GM23338 (cell line): ENCODE measurements around the gene HBS1L. TPM values are rescaled to one million over a fixed set of nuclear protein-coding genes. Genes with fewer than 3 reads are reported as not detected.

Experiments
- ATAC-seq: fragments of 200-7000 bp; cut with Tn5 transposase; 3 replicates; pipeline ENCODE4 v1.9.1; 2020
- DNase-seq: peaks from one replicate; pipeline ENCODE4 v3.0.0-alpha.2; 2015; ENCODE audit warnings: low spot score
- H2AFZ ChIP-seq: fragments of 200-600 bp; sonication (generic); 2 replicates; pipeline ENCODE4 v1.8.0; 2016; ENCODE audit warnings: antibody characterized with exemption, mild to moderate bottlenecking, moderate library complexity
- H3F3A ChIP-seq: fragments of 200-600 bp; sonication (generic); replicated peaks from 2 replicates; pipeline ENCODE4 v1.8.0; 2017; ENCODE audit warnings: antibody characterized with exemption, mixed run types, low read depth
- H3K27ac ChIP-seq: fragments of 200-600 bp; sonication (generic); 2 replicates; pipeline ENCODE4 v1.6.1; 2016; ENCODE audit warnings: low read depth
- H3K27me3 ChIP-seq: fragments of 200-600 bp; sonication (generic); 2 replicates; pipeline ENCODE4 v1.8.0; 2016; ENCODE audit warnings: mild to moderate bottlenecking, mixed run types, moderate library complexity; ENCODE audit not compliant: insufficient read depth
- H3K36me3 ChIP-seq: fragments of 200-600 bp; sonication (generic); 2 replicates; pipeline ENCODE4 v1.8.0; 2016; ENCODE audit warnings: mild to moderate bottlenecking; ENCODE audit not compliant: insufficient read depth
- H3K4me1 ChIP-seq: fragments of 200-600 bp; sonication (generic); 2 replicates; pipeline ENCODE4 v1.8.0; 2016; ENCODE audit warnings: mild to moderate bottlenecking, moderate library complexity; ENCODE audit not compliant: insufficient read depth
- H3K4me2 ChIP-seq: fragments of 200-600 bp; sonication (generic); 2 replicates; pipeline ENCODE4 v1.7.1; 2017; ENCODE audit warnings: mixed run types
- H3K4me3 ChIP-seq: fragments of 200-600 bp; sonication (generic); 2 replicates; pipeline ENCODE4 v1.6.1; 2016; ENCODE audit warnings: mixed run types
- H3K79me2 ChIP-seq: fragments of 200-600 bp; sonication (generic); replicated peaks from 2 replicates; pipeline ENCODE4 v1.8.0; 2017; ENCODE audit warnings: mild to moderate bottlenecking; ENCODE audit not compliant: insufficient read depth
- H3K9me2 ChIP-seq: fragments of 200-600 bp; sonication (generic); 2 replicates; pipeline ENCODE4 v1.8.0; 2017; ENCODE audit not compliant: insufficient read depth
- H4K20me1 ChIP-seq: fragments of 200-600 bp; sonication (generic); replicated peaks from 2 replicates; pipeline ENCODE4 v1.8.0; 2017; ENCODE audit warnings: mild to moderate bottlenecking; ENCODE audit not compliant: insufficient read depth
- H3K27ac Mint-ChIP-seq: 2 replicates; pipeline ENCODE4 v1.8.0; 2020; ENCODE audit warnings: inconsistent platforms, mild to moderate bottlenecking, moderate library complexity, mixed read lengths
- H3K27me3 Mint-ChIP-seq: 3 replicates; pipeline ENCODE4 v1.8.0; 2022; ENCODE audit warnings: low read depth, mild to moderate bottlenecking, moderate library complexity, mixed read lengths, inconsistent platforms; ENCODE audit not compliant: insufficient read depth, poor library complexity
- H3K36me3 Mint-ChIP-seq: 3 replicates; pipeline ENCODE4 v1.8.0; 2021; ENCODE audit warnings: low read depth, mild to moderate bottlenecking, inconsistent platforms, moderate library complexity, mixed read lengths
- H3K4me1 Mint-ChIP-seq: 3 replicates; pipeline ENCODE4 v1.8.0; 2020; ENCODE audit warnings: mild to moderate bottlenecking, inconsistent platforms, mixed read lengths
- H3K4me3 Mint-ChIP-seq: 3 replicates; pipeline ENCODE4 v1.8.0; 2021; ENCODE audit warnings: moderate library complexity, mild to moderate bottlenecking, inconsistent platforms, mixed read lengths
- H3K9me3 Mint-ChIP-seq: 3 replicates; pipeline ENCODE4 v1.8.0; 2020; ENCODE audit warnings: moderate library complexity, mild to moderate bottlenecking, inconsistent platforms, mixed read lengths
- CREB1 ChIP-seq: fragments of 250-450 bp; sonication (Bioruptor Pico); IDR thresholded peaks from 2 replicates; pipeline ENCODE4 v1.5.0; 2020; ENCODE audit warnings: low read depth, mild to moderate bottlenecking, moderate library complexity
- EZH2 ChIP-seq: fragments of 200-600 bp; sonication (generic); IDR thresholded peaks from one replicate; pipeline ENCODE4 v1.8.0; 2017; ENCODE audit warnings: antibody characterized with exemption, mild to moderate bottlenecking, low read depth; ENCODE audit not compliant: unreplicated experiment
- EZH2phosphoT487 ChIP-seq: fragments of 200-600 bp; sonication (generic); IDR thresholded peaks from one replicate; pipeline ENCODE4 v1.8.1; 2018; ENCODE audit warnings: antibody characterized with exemption; ENCODE audit not compliant: unreplicated experiment
- JUNB ChIP-seq: IDR thresholded peaks from one replicate; pipeline ENCODE4 v1.6.1; 2016; ENCODE audit warnings: antibody characterized with exemption; ENCODE audit not compliant: unreplicated experiment
- NANOG ChIP-seq: IDR thresholded peaks from 2 replicates; pipeline ENCODE4 v1.6.1; 2016; ENCODE audit warnings: antibody characterized with exemption, borderline replicate concordance
- POLR2AphosphoS5 ChIP-seq: IDR thresholded peaks from 2 replicates; pipeline ENCODE4 v1.6.1; 2016; ENCODE audit warnings: antibody characterized with exemption, low read depth
- STAT1 ChIP-seq: IDR thresholded peaks from one replicate; pipeline ENCODE4 v1.6.1; 2016; ENCODE audit warnings: antibody characterized with exemption; ENCODE audit not compliant: unreplicated experiment
- ZNF114 ChIP-seq: fragments of 250-450 bp; sonication (Bioruptor Pico); IDR thresholded peaks from 2 replicates; pipeline ENCODE4 v1.5.0; 2020; ENCODE audit warnings: mild to moderate bottlenecking, moderate library complexity
- polyA plus RNA-seq: library from polyadenylated mRNA; unstranded; fragments of >200 nt; fragmentation: Nextera tagmentation; extraction: Ambion mirVana; gene quantifications from 2 replicates; pipeline ENCODE4 v1.2.1, GENCODE V29; 2016
- total RNA-seq: library from RNA; depleted of rRNA; stranded (reverse); fragments of >200 nt; shearing (Covaris generic); gene quantifications from 2 replicates; pipeline ENCODE4 v1.2.3, GENCODE V29; 2014
- TF ChIP-seq, protein P1 (sequence below): IDR thresholded peaks from one replicate; pipeline ENCODE4 v1.6.1; 2018; ENCODE audit warnings: antibody characterized with exemption; ENCODE audit not compliant: unreplicated experiment
- TF ChIP-seq, protein P2 (sequence below): IDR thresholded peaks from 2 replicates; pipeline ENCODE4 v1.6.1; 2016; ENCODE audit warnings: antibody characterized with exemption
- TF ChIP-seq, protein P3 (sequence below), 2 experiments: fragments of 200-600 bp in 1 of 2; sonication (generic) in 1 of 2; conservative IDR thresholded peaks; 2 replicates each; pipeline versions ENCODE4 v1.5.1 to v1.6.1; 2016 to 2017; ENCODE audit warnings: antibody characterized with exemption in 2 of 2, low read depth in 2 of 2, mild to moderate bottlenecking in 2 of 2, moderate library complexity in 1 of 2

HBS1L gene
- total and polyA plus RNA-seq, 2 experiments from 2014 or later, result 59.9 to 94.1 TPM

DNA sequence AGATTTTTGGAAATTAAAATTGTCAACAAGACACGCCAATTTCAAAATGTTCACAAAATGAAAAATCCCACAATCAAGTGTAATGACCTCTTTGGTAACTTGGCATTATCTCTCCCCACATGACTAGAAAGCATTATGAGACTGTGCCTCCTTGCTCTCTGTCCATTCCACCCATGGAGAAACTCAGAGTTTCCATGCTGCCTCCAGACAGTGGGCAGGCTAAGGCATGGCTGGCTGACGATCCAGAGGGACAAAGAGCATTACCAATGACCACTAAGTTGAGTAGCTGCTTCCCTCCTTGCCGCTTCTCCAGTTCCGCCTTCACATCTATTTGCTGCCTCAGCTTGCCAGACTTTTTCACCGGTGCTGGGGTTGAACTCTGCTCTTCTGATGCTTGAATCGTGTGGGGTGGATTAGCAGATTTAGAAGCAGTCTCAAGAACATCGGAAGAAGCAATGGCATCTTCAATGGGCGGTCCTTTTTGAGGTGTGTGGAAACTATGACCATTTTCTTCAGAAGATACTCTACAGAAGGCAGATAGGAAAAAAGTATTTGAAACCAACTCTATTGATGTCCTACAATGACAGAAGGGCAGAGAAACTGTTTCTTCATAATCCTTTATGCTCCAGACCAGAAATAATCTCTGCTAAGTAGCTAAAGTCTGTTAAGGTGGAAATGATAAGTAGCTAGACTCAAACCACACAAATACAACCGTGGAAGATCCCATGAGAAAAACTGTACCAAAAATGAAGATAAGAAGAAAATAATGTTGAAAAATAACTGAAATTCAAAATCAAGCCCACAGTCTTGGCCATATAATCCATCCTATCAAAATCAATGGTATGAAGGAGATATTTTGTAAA, 57.3 kb downstream of the HBS1L start:
- Histone ChIP-seq H3K36me3 (peaks cover 8% of the 10 kb centered on the region), H2AFZ (no peak overlapping the region), H3K4me3 (no peak overlapping the region), H3K9me2 (no peaks in the 10 kb centered on the region), H3K27ac (no peak overlapping the region), H3K27me3 (no peaks in the 10 kb centered on the region), H3K4me2 (no peak overlapping the region), H3K4me1 (peaks cover 6% of the 10 kb centered on the region; the same call in 1 of the 2 replicates), H3K79me2 (no peaks in the 10 kb centered on the region), H3F3A (no peaks in the 10 kb centered on the region), H4K20me1 (peaks cover 8% of the 10 kb centered on the region)
- ATAC-seq (no peak), DNase-seq (no peak)
- no peaks in the 10 kb centered on the region for H3K27me3 Mint-ChIP-seq
- no peak overlapping the region for H3K4me3 Mint-ChIP-seq
- TF ChIP-seq, protein P1, sequence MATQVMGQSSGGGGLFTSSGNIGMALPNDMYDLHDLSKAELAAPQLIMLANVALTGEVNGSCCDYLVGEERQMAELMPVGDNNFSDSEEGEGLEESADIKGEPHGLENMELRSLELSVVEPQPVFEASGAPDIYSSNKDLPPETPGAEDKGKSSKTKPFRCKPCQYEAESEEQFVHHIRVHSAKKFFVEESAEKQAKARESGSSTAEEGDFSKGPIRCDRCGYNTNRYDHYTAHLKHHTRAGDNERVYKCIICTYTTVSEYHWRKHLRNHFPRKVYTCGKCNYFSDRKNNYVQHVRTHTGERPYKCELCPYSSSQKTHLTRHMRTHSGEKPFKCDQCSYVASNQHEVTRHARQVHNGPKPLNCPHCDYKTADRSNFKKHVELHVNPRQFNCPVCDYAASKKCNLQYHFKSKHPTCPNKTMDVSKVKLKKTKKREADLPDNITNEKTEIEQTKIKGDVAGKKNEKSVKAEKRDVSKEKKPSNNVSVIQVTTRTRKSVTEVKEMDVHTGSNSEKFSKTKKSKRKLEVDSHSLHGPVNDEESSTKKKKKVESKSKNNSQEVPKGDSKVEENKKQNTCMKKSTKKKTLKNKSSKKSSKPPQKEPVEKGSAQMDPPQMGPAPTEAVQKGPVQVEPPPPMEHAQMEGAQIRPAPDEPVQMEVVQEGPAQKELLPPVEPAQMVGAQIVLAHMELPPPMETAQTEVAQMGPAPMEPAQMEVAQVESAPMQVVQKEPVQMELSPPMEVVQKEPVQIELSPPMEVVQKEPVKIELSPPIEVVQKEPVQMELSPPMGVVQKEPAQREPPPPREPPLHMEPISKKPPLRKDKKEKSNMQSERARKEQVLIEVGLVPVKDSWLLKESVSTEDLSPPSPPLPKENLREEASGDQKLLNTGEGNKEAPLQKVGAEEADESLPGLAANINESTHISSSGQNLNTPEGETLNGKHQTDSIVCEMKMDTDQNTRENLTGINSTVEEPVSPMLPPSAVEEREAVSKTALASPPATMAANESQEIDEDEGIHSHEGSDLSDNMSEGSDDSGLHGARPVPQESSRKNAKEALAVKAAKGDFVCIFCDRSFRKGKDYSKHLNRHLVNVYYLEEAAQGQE, result no peak
- TF ChIP-seq EZH2 (no peak), CREB1 (CRISPR knock-in tag) (no peak), STAT1 (no peak), POLR2AphosphoS5 (no peak), EZH2phosphoT487 (no peak), ZNF114 (CRISPR knock-in tag) (no peak), NANOG (no peak), JUNB (no peak)
- TF ChIP-seq, protein P2, sequence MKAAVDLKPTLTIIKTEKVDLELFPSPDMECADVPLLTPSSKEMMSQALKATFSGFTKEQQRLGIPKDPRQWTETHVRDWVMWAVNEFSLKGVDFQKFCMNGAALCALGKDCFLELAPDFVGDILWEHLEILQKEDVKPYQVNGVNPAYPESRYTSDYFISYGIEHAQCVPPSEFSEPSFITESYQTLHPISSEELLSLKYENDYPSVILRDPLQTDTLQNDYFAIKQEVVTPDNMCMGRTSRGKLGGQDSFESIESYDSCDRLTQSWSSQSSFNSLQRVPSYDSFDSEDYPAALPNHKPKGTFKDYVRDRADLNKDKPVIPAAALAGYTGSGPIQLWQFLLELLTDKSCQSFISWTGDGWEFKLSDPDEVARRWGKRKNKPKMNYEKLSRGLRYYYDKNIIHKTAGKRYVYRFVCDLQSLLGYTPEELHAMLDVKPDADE, result no peak
- TF ChIP-seq, protein P3, sequence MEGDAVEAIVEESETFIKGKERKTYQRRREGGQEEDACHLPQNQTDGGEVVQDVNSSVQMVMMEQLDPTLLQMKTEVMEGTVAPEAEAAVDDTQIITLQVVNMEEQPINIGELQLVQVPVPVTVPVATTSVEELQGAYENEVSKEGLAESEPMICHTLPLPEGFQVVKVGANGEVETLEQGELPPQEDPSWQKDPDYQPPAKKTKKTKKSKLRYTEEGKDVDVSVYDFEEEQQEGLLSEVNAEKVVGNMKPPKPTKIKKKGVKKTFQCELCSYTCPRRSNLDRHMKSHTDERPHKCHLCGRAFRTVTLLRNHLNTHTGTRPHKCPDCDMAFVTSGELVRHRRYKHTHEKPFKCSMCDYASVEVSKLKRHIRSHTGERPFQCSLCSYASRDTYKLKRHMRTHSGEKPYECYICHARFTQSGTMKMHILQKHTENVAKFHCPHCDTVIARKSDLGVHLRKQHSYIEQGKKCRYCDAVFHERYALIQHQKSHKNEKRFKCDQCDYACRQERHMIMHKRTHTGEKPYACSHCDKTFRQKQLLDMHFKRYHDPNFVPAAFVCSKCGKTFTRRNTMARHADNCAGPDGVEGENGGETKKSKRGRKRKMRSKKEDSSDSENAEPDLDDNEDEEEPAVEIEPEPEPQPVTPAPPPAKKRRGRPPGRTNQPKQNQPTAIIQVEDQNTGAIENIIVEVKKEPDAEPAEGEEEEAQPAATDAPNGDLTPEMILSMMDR (conservative IDR thresholded peaks at IDR 0.05; ENCODE audit: low read depth in 2 of 2), result no peak
- H3K4me1 Mint-ChIP-seq, result peaks cover 9% of the 10 kb centered on the region; the same call in 2 of the 3 replicates
- H3K27ac Mint-ChIP-seq, result no peak overlapping the region
- H3K9me3 Mint-ChIP-seq, result no peaks in the 10 kb centered on the region
- H3K36me3 Mint-ChIP-seq, result peaks cover 4% of the 10 kb centered on the region; the same call in 1 of the 3 replicates
